NCI-H1417 (cell line): ENCODE measurements around the gene CFHR2.
A peak's percentile ranks its signal among the peaks of the same experiment; 100 is the strongest.
"Not testable (repeated sequence)": the region's sequence is repeated elsewhere in the genome, so short reads cannot be mapped to it uniquely, and the experiment has no call there.

ENCODE experiments used
- DNase-seq, 3 experiments: peaks; one replicate each; lab custom pipeline; 2025; lab: John Stamatoyannopoulos, UW

CFHR2 gene

DNA sequence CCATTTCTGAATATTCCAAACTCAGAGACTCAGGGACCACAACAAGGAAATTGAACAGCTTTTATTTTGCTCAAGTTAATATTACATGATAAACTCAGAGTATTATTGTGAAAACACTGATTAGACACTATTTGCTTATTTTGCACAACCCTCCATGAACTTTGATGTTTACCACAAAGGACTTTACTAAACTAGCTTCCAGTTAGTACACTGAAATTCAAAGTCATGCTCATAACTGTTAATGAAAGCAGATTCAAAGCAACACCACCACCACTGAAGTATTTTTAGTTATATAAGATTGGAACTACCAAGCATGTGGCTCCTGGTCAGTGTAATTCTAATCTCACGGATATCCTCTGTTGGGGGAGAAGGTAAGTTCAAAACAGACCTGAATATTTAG, at the start of gene CFHR2:
Gene CFHR2, plus strand, starts transcription at position 171 of the 400 bp plus-strand sequence. Its CDS starts 143 bp downstream, at position 314.
- DNase-seq = not testable (repeated sequence)

DNA sequence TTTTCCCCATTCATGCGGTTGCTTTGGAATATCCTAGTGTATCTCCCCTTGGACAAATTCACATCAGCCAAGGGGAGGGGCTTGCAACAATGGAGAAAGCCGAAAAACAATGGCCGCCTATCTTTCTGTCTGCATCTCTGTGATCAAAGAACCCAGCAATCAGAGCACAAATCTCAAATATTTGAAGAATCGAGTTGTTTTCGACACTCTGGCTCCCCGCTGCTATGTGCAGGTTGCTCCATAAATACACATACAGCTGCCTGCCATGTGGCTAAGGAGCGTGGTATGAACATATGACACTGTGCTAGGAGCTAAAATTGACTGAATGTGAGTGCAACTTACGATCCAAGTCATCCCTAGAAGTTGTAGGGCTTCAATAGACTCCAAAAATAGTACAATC, 47.2 kb upstream of the CFHR2 start:
- DNase-seq = no peak

- DNase-seq = no peak
Observed at GRCh38 chr1:196897158-196897828, 46.2 kb upstream of the CFHR2 start.

- DNase-seq = no peak
Observed at GRCh38 chr1:196902344-196902743, 41.2 kb upstream of the CFHR2 start.

DNA sequence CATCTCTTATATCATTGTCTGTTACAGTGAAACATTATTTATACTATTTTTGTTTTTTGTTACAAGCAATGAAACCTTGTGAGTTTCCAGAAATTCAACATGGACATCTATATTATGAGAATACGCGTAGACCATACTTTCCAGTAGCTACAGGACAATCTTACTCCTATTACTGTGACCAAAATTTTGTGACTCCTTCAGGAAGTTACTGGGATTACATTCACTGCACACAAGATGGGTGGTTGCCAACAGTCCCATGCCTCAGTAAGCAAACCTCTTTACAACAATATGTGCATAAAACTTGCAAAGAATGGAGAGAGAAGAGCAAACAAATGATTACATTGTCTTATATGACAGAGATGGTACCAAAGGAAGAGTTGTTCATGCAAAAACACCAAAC, 33.3 kb upstream of the CFHR2 start:
- DNase-seq = no peak

- DNase-seq = peak in 1 of 3 experiments; percentile 18
Observed at GRCh38 chr1:196912283-196912682, 31.3 kb upstream of the CFHR2 start.

DNA sequence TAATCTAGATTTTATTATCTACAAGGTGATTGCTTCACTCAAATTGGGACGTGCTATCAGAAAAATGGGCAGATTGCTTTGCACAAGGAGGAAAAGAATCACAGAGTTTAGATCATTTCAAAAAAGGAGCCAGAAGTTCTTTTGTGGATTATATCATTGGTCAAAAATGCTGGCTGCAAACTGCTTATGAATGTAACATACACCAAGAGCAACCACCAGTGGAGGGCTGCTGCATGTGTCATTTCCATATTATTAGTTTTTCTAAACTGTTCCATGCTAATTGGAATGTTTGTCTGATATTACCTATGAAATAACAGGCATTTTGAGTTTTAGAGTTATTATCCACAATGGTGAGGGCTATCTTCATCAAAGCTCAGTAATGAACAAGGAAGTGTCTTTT, 16.7 kb upstream of the CFHR2 start:
- DNase-seq = not testable (repeated sequence)

GRCh38 chr1:196932853-196933252, 10.7 kb upstream of the CFHR2 start:
- not testable (repeated sequence) for DNase-seq

- no peak for DNase-seq
Observed at GRCh38 chr1:196933531-196934189, 9.9 kb upstream of the CFHR2 start.

DNA sequence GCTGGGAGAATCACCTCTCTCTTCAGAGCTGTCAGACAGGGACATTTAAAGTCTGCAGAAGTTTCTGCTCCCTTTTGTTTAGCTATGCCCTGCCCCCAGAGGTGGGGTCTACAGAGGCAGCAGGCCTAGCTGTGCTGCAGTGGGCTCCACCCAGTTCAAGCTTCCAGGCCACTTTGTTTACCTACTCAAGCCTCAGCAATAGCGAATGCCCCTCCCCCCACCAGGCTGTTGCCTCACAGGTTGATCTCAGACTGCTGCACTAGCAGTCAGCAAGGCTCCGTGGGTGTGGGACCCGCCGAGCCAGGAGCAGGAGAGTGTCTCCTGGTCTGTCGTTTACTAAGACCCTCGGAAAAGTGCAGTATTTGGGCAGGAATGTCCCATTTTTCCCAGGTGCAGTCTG, 2.1 kb upstream of the CFHR2 start:
- DNase-seq = peak in 1 of 3 experiments; percentile 12

DNA sequence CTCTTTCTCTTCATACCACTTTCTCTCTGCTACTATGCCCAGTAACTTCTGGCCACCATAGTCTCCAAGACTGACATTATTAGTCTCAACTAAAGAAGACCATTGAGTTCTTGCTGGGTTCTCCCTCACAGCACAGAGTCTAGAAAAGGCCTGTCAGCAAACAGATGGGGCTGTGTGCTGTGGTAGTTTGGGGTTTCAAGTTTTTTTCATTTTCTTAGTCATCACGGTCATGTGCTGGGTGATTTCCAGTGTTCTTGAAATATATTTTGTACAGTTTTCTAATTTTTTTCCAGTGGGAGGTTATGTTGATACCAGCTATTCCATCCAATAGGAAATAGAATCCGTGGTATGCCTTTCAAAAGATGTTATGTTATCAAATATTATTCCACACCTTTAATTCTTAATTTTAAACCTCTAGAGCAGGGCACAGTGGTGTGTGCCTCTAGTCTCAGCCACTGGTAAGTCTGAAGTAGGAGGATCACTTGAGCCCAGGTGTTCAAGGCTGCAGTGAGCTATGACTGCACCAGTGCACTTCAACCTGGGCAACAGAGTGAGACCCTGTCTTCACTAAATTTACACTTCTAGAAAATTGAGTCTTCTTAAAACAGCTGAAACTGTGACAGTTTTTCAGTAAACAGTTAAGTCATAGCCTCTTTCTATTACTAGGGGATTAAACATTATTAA, 8.3 kb downstream of the CFHR2 start:
- no peak for DNase-seq

GRCh38 chr1:196954778-196955177, 11.2 kb downstream of the CFHR2 start:
- DNase-seq = no peak

DNA sequence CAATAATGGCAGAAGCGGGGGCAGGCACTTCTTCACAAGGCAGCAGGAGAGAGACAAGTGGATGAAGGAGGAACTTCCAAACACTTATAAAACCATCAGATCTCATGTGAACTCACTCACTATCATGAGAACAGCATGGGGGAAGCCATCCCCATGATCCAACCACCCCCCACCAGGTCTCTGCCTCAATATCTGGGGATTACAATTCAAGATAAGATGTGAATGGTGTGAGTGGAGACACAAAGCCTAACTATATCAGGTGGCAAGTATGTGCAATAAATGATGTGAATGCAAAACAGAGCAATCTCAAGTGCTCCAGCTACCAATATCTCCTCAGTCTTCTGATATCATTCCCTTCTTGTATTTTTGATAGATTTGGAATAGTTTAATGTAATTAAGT, 12.4 kb downstream of the CFHR2 start:
- no peak for DNase-seq

DNA sequence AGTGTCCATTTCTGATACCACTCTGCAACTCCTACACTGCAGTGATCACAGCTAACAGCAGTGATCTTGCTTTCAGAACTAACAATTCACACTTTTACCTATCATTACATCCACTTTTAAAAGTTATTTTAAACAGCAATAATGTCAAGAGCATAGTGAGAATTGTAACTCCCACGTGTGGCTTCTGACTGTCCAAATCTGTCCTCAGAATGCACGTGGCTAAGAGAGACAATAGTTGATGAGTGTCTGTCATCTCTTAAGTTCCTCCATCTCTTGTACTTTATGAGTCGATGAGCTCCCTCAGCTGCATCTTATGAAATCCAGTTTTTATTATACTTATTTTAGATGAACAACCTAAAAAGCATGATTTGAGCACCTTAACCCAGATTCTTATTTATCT, 17.3 kb downstream of the CFHR2 start:
- DNase-seq = no peak

DNA sequence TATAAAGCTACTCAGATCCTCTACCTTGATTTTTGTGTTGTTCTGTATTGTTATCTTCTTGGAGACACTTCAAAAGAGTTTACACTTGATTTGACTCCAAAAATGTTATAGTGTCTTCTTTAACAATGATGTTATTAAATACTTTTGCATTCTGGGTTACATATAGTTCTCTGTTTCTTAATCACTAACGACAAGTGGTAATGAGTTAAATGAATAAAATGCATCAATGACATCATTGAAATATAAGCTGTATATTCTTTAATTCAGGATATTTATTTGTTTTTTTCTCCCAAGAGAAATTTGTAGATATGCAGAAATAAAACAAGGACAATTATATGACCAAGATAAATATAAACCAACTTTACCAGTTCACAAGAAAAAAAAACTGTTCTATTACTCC, 26.6 kb downstream of the CFHR2 start:
- no peak for DNase-seq

GRCh38 chr1:196976278-196976677, 32.7 kb downstream of the CFHR2 start:
- no peak for DNase-seq

DNA sequence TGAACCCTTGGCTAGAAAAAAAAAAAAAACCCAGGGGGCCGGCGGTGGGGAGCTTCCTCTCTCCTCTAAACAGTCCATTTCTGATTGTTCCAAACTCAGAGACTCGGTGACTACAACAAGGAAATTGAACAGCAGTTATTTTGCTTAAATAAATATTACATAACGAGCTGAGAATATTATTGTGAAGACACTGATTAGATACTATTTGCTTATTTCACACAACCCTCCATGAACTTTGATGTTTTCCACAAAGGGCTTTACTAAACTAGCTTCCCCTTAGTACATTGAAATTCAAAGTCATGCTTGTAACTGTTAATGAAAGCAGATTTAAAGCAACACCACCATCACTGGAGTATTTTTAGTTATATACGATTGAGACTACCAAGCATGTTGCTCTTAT, 33.7 kb downstream of the CFHR2 start, which contains the start of gene CFHR5:
Gene CFHR5, plus strand, starts transcription at position 279 of the 400 bp plus-strand sequence. Its CDS starts 109 bp downstream, at position 388.
- no peak for DNase-seq

GRCh38 chr1:196980859-196981258, 37.3 kb downstream of the CFHR2 start:
- no peak for DNase-seq

- DNase-seq = not testable (repeated sequence)
Observed at GRCh38 chr1:196982247-196982646, 38.7 kb downstream of the CFHR2 start.

DNA sequence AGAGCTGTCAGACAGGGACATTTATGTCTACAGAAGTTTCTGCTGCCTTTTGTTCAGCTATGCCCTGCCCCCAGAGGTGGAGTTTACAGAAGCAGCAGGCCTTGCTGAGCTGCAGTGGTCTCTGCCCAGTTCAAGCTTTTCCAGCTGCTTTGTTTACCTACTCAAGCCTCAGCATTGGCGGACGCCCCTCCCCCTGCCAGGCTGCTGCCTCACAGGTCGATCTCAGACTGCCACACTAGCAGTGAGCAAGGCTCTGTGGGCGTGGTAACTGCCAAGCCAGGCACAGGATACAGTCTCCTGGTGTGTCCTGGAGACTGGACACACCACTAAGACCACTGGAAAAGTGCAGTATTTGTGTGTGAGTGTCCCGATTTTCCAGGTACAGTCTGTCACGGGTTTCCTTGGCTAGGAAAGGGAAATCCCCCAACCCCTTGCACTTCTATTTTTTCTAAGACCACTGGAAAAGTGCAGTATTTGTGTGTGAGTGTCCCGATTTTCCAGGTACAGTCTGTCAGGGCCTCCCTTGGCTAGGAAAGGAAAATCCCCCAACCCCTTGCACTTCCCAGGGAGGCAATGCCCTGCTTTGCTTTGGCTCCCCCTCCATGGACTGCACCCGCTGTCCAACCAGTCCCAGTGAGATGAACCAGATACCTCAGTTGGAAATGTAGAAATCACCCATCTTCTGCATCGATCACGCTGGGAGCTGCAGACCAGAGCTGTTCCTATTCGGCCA, 48.5 kb downstream of the CFHR2 start:
- peak; percentile 78 to 95 (median 90) for DNase-seq

- DNase-seq = no peak
Observed at GRCh38 chr1:196993916-196994315, 50.4 kb downstream of the CFHR2 start.

GRCh38 chr1:196997423-196997822, 53.9 kb downstream of the CFHR2 start:
- no peak for DNase-seq
